UCSD-AML1 (cell line): Measurements from ENCODE around the gene ADAMTS16.

Experiments
- DNase-seq: peaks from one replicate; lab custom pipeline; 2025; ENCODE audit not compliant: unreplicated experiment; lab: John Stamatoyannopoulos, UW

The ADAMTS16 gene

GRCh38 chr5:5306696-5307095 is 166.6 kb downstream of the ADAMTS16 start:
- DNase-seq, result no peak

GRCh38 chr5:5308319-5308718 is 168.2 kb downstream of the ADAMTS16 start:
- no peak for DNase-seq

- DNase-seq, result no peak
These were observed 169.5 kb downstream of the ADAMTS16 start for GRCh38 chr5:5309645-5310044.

GRCh38 chr5:5313101-5313635 is 173.0 kb downstream of the ADAMTS16 start:
- DNase-seq, result no peak

GRCh38 chr5:5314166-5314565 is 174.0 kb downstream of the ADAMTS16 start:
- DNase-seq, result no peak

- no peak for DNase-seq
These were observed 174.5 kb downstream of the ADAMTS16 start for GRCh38 chr5:5314626-5315025.

- no peak for DNase-seq
These were observed 175.2 kb downstream of the ADAMTS16 start for GRCh38 chr5:5315068-5315980.

GRCh38 chr5:5316334-5316733 is 176.2 kb downstream of the ADAMTS16 start:
- no peak for DNase-seq

- no peak for DNase-seq
These were observed 177.8 kb downstream of the ADAMTS16 start for GRCh38 chr5:5317976-5318375.

- DNase-seq, result no peak
These were observed 178.5 kb downstream of the ADAMTS16 start for GRCh38 chr5:5318426-5319190.

- DNase-seq, result no peak
These were observed 180.1 kb downstream of the ADAMTS16 start for GRCh38 chr5:5320062-5320805.

GRCh38 chr5:5321137-5321536 is 181.0 kb downstream of the ADAMTS16 start:
- no peak for DNase-seq

GRCh38 chr5:5323551-5323950 is 183.4 kb downstream of the ADAMTS16 start:
- no peak for DNase-seq

GRCh38 chr5:5326115-5326758 is 186.1 kb downstream of the ADAMTS16 start:
- no peak for DNase-seq

- DNase-seq, result no peak
These were observed 187.0 kb downstream of the ADAMTS16 start for GRCh38 chr5:5327126-5327525.

GRCh38 chr5:5330728-5331452 is 190.8 kb downstream of the ADAMTS16 start:
- DNase-seq, result no peak

GRCh38 chr5:5331848-5332247 is 191.7 kb downstream of the ADAMTS16 start:
- no peak for DNase-seq

GRCh38 chr5:5332287-5332686 is 192.2 kb downstream of the ADAMTS16 start:
- no peak for DNase-seq

- DNase-seq, result no peak
These were observed 195.0 kb downstream of the ADAMTS16 start for GRCh38 chr5:5335107-5335506.

- DNase-seq, result no peak
These were observed 195.7 kb downstream of the ADAMTS16 start for GRCh38 chr5:5335700-5336264.
